CD4-positive, alpha-beta T cell (primary cell): ENCODE measurements around the gene GHR. TPM values are rescaled to one million over a fixed set of nuclear protein-coding genes. Genes with fewer than 3 reads are reported as not detected.

ENCODE experiments used
- ATAC-seq: fragments of 200-7000 bp; cut with Tn5 transposase; one replicate; pipeline ENCODE4 v1.10.0; 2022; ENCODE audit warnings: mild to moderate bottlenecking; ENCODE audit not compliant: poor library complexity
- CTCF ChIA-PET: fragments of 350-600 bp; sonication (Branson Sonifier 250); formaldehyde crosslinking; loops from one replicate; lab custom pipeline; 2021; ENCODE audit warnings: antibody characterized with exemption, inconsistent platforms; lab: Charles Lee
- POLR2A ChIA-PET: fragments of 350-600 bp; sonication (Branson Sonifier 250); formaldehyde crosslinking; loops from one replicate; lab custom pipeline; 2021; ENCODE audit warnings: antibody characterized with exemption, inconsistent platforms; lab: Charles Lee
- DNase-seq, 14 experiments: peaks; one replicate each; pipeline ENCODE4 v3.0.0-alpha.2; 2013 to 2020; ENCODE audit warnings: mixed read lengths in 2 of 14
- H3K27ac ChIP-seq, 2 donors: one replicate each; pipeline versions ENCODE4 v1.5.1 to v1.7.0; 2013; ENCODE audit warnings: low read length in 2 of 2, low read depth in 1 of 2, mild to moderate bottlenecking in 1 of 2
- H3K27me3 ChIP-seq, 2 experiments: 1 replicate in 1 of 2; 2 replicates in 1 of 2; pipeline versions ENCODE4 v1.6.1 to v1.7.0; 2013; ENCODE audit warnings: low read length in 2 of 2, control low read depth in 1 of 2, mild to moderate bottlenecking in 1 of 2, moderate library complexity in 1 of 2; ENCODE audit not compliant: insufficient read depth in 2 of 2, control insufficient read depth in 1 of 2
- H3K36me3 ChIP-seq: one replicate; pipeline ENCODE4 v1.6.1; 2013; ENCODE audit warnings: low read length, control low read depth; ENCODE audit not compliant: insufficient read depth
- H3K4me1 ChIP-seq: one replicate; pipeline ENCODE4 v1.6.1; 2013; ENCODE audit warnings: low read length, control low read depth; ENCODE audit not compliant: insufficient read depth
- H3K4me3 ChIP-seq: one replicate; pipeline ENCODE4 v1.5.1; 2013; ENCODE audit warnings: mild to moderate bottlenecking, low read length, moderate library complexity
- H3K9me3 ChIP-seq, 2 experiments: 1 replicate in 1 of 2; 2 replicates in 1 of 2; pipeline versions ENCODE4 v1.6.1 to v1.7.0; 2013; ENCODE audit warnings: low read length in 2 of 2, mild to moderate bottlenecking in 2 of 2, control low read depth in 1 of 2, moderate library complexity in 1 of 2; ENCODE audit not compliant: control insufficient read depth in 1 of 2, insufficient read depth in 1 of 2
- H3K27ac Mint-ChIP-seq: one replicate; pipeline ENCODE4 v1.8.0; 2020; ENCODE audit warnings: mixed read lengths
- H3K27me3 Mint-ChIP-seq: one replicate; pipeline ENCODE4 v1.8.0; 2021; ENCODE audit warnings: mixed read lengths
- H3K36me3 Mint-ChIP-seq: one replicate; pipeline ENCODE4 v1.8.0; 2021; ENCODE audit warnings: low read depth, mixed read lengths
- H3K4me1 Mint-ChIP-seq: one replicate; pipeline ENCODE4 v1.8.0; 2021; ENCODE audit warnings: low read depth, mixed read lengths
- H3K4me3 Mint-ChIP-seq: one replicate; pipeline ENCODE4 v1.8.0; 2020; ENCODE audit warnings: mild to moderate bottlenecking, mixed read lengths
- H3K9me3 Mint-ChIP-seq: one replicate; pipeline ENCODE4 v1.8.0; 2020; ENCODE audit warnings: mixed read lengths
- intact Hi-C, 2 experiments: fragments of 100-400 bp; cut with DNase I in 1 of 2; cut with micrococcal nuclease in 1 of 2; formaldehyde crosslinking; loops; one replicate each; pipeline versions ENCODE4 v1.15.1 to v1.9.0; 2023 to 2025; cut with DNase I, micrococcal nuclease
- total RNA-seq, 174 experiments: library from RNA in 2 of 174; stranded (reverse) in 2 of 174; gene quantifications; one replicate each; pipeline ENCODE4 v1.2.3 and lab custom pipeline; 2021 to 2026
- TF ChIP-seq, protein P1 (sequence below): fragments of 200-600 bp; IDR thresholded peaks from one replicate; pipeline ENCODE4 v1.8.0; 2022; ENCODE audit warnings: antibody characterized with exemption, mild to moderate bottlenecking

GHR gene
- total RNA-seq, 2 experiments from 2014 or later = not detected

DNA sequence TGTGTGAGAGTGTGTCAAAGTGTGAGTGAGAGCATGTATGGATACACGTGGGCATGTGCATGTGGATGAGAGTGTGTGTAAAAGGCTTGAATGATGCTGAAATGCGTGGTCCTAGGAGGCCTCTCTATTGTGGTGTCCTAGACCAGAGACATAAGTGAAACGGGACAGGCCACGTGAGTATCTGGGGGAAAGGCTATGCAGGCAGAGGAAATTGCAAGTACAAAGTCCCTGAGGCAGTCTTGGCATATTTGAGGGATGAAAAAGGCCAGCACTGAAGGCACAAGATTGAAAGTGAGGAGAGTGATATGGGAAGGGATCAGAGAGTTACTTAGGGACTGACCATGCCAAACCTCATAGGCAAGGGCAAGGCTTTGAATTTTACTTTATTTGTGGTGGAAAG is 266.2 kb downstream of the GHR start:
- Histone ChIP-seq H3K27me3 (no peaks in the 10 kb centered on the region), H3K9me3 (no peaks in the 10 kb centered on the region), H3K27ac (no peak overlapping the region), H3K4me1 (no peaks in the 10 kb centered on the region), H3K36me3 (no peaks in the 10 kb centered on the region), H3K4me3 (no peak overlapping the region)
- DNase-seq = no peak
- H3K27ac Mint-ChIP-seq = no peak overlapping the region
- H3K4me3 Mint-ChIP-seq = no peak overlapping the region
- H3K9me3 Mint-ChIP-seq = peaks cover 2% of the 10 kb centered on the region
- no peak for ATAC-seq
- POLR2A ChIA-PET = no interaction called here
- intact Hi-C loops = no loop called here
- TF ChIP-seq, protein P1, sequence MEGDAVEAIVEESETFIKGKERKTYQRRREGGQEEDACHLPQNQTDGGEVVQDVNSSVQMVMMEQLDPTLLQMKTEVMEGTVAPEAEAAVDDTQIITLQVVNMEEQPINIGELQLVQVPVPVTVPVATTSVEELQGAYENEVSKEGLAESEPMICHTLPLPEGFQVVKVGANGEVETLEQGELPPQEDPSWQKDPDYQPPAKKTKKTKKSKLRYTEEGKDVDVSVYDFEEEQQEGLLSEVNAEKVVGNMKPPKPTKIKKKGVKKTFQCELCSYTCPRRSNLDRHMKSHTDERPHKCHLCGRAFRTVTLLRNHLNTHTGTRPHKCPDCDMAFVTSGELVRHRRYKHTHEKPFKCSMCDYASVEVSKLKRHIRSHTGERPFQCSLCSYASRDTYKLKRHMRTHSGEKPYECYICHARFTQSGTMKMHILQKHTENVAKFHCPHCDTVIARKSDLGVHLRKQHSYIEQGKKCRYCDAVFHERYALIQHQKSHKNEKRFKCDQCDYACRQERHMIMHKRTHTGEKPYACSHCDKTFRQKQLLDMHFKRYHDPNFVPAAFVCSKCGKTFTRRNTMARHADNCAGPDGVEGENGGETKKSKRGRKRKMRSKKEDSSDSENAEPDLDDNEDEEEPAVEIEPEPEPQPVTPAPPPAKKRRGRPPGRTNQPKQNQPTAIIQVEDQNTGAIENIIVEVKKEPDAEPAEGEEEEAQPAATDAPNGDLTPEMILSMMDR = no peak
- H3K4me1 Mint-ChIP-seq = no peaks in the 10 kb centered on the region
- CTCF ChIA-PET = no interaction called here
- no peaks in the 10 kb centered on the region for H3K36me3 Mint-ChIP-seq
- H3K27me3 Mint-ChIP-seq = peaks cover 10% of the 10 kb centered on the region

DNA sequence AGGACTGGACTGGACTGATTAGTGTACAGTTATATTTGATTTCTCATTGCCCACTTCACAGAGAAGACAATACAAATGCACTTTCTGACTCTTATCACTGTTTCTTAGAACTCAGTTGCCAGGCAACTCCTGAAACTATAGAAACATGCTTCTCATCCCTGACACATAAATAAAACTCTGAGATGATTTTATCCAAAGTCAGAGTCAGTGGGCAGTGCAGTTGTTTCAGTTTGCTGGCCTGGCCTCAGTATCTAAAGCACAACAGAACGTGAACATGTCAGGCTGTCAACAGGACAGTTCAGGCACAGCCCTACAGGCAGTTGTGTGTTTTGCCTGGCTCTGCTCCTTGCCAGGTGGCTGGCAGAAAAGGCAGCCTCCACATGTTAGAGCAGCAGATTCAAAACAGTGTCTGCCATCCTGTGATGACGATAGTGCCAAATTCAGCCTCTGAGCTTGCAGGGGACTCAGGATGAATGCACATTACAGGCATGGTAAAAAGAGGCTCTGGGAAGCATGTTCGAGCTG is 268.2 kb downstream of the GHR start:
- no peak for ATAC-seq
- intact Hi-C loops = no loop called here
- CTCF ChIA-PET = no interaction called here
- H3K36me3 Mint-ChIP-seq = no peaks in the 10 kb centered on the region
- peaks cover 15% of the 10 kb centered on the region for H3K27me3 Mint-ChIP-seq
- no peak for DNase-seq
- H3K4me1 ChIP-seq = no peaks in the 10 kb centered on the region
- H3K4me3 ChIP-seq = no peak overlapping the region
- POLR2A ChIA-PET = no interaction called here
- TF ChIP-seq, protein P1 = no peak
- H3K9me3 Mint-ChIP-seq = peaks cover 2% of the 10 kb centered on the region
- H3K27ac Mint-ChIP-seq = no peak overlapping the region
- no peaks in the 10 kb centered on the region for H3K4me1 Mint-ChIP-seq
- H3K27me3 ChIP-seq = no peaks in the 10 kb centered on the region
- no peak overlapping the region for H3K27ac ChIP-seq
- no peaks in the 10 kb centered on the region for H3K9me3 ChIP-seq
- H3K4me3 Mint-ChIP-seq = no peak overlapping the region
- H3K36me3 ChIP-seq = no peaks in the 10 kb centered on the region

DNA sequence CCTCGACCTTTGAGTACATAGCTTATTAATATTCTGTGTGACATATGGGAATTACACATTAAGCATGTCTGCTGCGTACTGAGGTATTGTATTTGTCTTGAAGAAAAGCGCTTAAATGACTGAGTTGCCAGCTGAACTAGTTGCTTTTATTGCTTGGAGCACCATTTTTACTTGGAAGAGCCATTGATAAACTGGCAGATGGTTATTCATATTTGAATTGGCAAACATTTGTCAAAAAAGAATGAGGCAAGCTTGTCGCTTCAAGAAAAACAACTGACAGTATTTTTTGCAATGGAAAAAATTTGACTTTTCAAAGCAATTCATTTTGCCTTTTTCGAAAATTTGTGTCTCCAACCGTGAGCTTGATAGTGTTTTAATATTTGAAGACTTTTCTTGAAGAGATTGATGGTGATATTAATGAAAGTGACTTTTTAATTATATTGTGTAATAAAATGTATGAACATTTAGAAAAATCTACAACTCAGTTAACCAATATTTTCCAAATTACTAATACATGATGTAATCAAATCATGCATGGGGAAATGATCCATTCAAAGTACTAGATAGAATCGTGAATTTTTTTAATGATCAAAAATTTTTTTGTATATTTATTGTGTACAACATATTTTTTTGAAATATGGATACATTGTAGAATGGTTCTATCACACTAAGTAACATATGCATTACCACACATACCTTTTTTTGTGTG is 278.3 kb downstream of the GHR start:
- H3K27ac ChIP-seq = no peak overlapping the region
- Mint-ChIP-seq H3K4me3 (no peak overlapping the region), H3K27ac (no peak overlapping the region), H3K4me1 (no peaks in the 10 kb centered on the region), H3K36me3 (no peaks in the 10 kb centered on the region), H3K27me3 (peaks cover 17% of the 10 kb centered on the region), H3K9me3 (peaks cover 14% of the 10 kb centered on the region)
- ChIA-PET CTCF (no interaction called here), POLR2A (no interaction called here)
- H3K36me3 ChIP-seq = no peaks in the 10 kb centered on the region
- TF ChIP-seq, protein P1 = no peak
- H3K27me3 ChIP-seq = no peaks in the 10 kb centered on the region
- intact Hi-C loops = no loop called here
- no peaks in the 10 kb centered on the region for H3K4me1 ChIP-seq
- no peaks in the 10 kb centered on the region for H3K9me3 ChIP-seq
- no peak overlapping the region for H3K4me3 ChIP-seq
- DNase-seq (no peak), ATAC-seq (no peak)
